Psoas muscle (tissue), 8 donors: Measurements from ENCODE around the gene SCCPDH. TPM values are rescaled to one million over a fixed set of nuclear protein-coding genes. Genes with fewer than 3 reads are reported as not detected.

Experiments
- ATAC-seq, 4 donors: fragments of 200-7000 bp; cut with Tn5 transposase; one replicate each; pipeline ENCODE4 v1.9.1; 2020; ENCODE audit warnings: moderate library complexity in 3 of 4, mild to moderate bottlenecking in 2 of 4
- DNase-seq, 2 donors: peaks; one replicate each; pipeline ENCODE4 v3.0.0-alpha.2; 2020
- H3K27ac ChIP-seq: fragments of 200-600 bp; one replicate; pipeline ENCODE4 v1.8.0; 2022
- H3K27me3 ChIP-seq, 3 donors: fragments of 200-600 bp in 1 of 3; one replicate each; pipeline versions ENCODE4 v1.6.1 to v1.8.0; 2013 to 2022; ENCODE audit warnings: low read length in 2 of 3, mild to moderate bottlenecking in 2 of 3, moderate library complexity in 1 of 3; ENCODE audit not compliant: insufficient read depth in 3 of 3
- H3K36me3 ChIP-seq, 2 donors: fragments of 200-600 bp in 1 of 2; one replicate each; pipeline versions ENCODE4 v1.6.1 to v1.8.0; 2013 to 2022; ENCODE audit warnings: low read depth in 1 of 2, mild to moderate bottlenecking in 1 of 2, moderate library complexity in 1 of 2; ENCODE audit not compliant: insufficient read depth in 1 of 2
- H3K4me1 ChIP-seq: fragments of 200-600 bp; one replicate; pipeline ENCODE4 v1.8.0; 2022
- H3K4me3 ChIP-seq: fragments of 200-600 bp; one replicate; pipeline ENCODE4 v1.8.0; 2022; ENCODE audit warnings: mild to moderate bottlenecking
- H3K9me3 ChIP-seq: fragments of 200-600 bp; one replicate; pipeline ENCODE4 v1.8.0; 2022
- CTCF ChIP-seq: fragments of 200-600 bp; IDR thresholded peaks from one replicate; pipeline ENCODE4 v1.8.0; 2022; ENCODE audit warnings: antibody characterized with exemption
- WGBS, 3 donors: extraction: QIAGEN DNeasy Blood & Tissue Kit; methylation state at CpG; one replicate each; pipeline versions ENCODE4 v1.1.6 to v1.1.7; 2013; 5-methylcytosine and 5-hydroxymethylcytosine counted together
- intact Hi-C, 2 donors: fragments of 100-400 bp; cut with DNase I; formaldehyde crosslinking; loops; one replicate each; pipeline versions ENCODE4 v1.11.0 to v1.14.2; 2022
- long read RNA-seq, 2 donors: library from polyadenylated mRNA; unstranded; transcript quantifications; one replicate each; pipeline ENCODE4 v2.0.0, GENCODE V29; 2021
- polyA plus RNA-seq, 3 donors: library from polyadenylated mRNA; stranded (reverse); fragments of 200-250 nt; gene quantifications; one replicate each; pipeline ENCODE4 v1.2.3, GENCODE V29; 2013
- total RNA-seq, 4 donors: library from RNA; stranded (reverse); fragmentation: NEBNext Ultra II Directional in 2 of 4; extraction: Animal tissue kit (Norgen Biotek cat#: 25700) in 2 of 4; gene quantifications; one replicate each; pipeline versions ENCODE4 v1.2.1 to v1.2.4, GENCODE V29; 2021 to 2023
- donor health status: healthy with polysubstance abuse.
- donor health status: DM: no; HTN: no; CAD: no; lungs with moderate emphysema.
- donor health status: Bipolar disorder and iron deficiency.
- donor health status: healthy.
- donor health status: DM: yes; HTN: yes; CAD: no.
- donor health status: DM: no; HTN: no; CAD: no.
- donor health status: DM: no; HTN: no; CAD: no.
- donor health status: DM: yes; HTN: yes; CAD: no.

SCCPDH gene, protein sequence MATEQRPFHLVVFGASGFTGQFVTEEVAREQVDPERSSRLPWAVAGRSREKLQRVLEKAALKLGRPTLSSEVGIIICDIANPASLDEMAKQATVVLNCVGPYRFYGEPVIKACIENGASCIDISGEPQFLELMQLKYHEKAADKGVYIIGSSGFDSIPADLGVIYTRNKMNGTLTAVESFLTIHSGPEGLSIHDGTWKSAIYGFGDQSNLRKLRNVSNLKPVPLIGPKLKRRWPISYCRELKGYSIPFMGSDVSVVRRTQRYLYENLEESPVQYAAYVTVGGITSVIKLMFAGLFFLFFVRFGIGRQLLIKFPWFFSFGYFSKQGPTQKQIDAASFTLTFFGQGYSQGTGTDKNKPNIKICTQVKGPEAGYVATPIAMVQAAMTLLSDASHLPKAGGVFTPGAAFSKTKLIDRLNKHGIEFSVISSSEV
- 10 to 100 TPM; 22.6 to 41.8 (median 38.5) TPM for total RNA-seq
- 10 to 100 TPM; 28.3 to 50.8 (median 44.3) TPM for polyA plus RNA-seq
- long read RNA-seq, donor 1, transcript SCCPDH-201 (12 exons, 2,503 nt) = major isoform, 90 of 94 reads
- long read RNA-seq, donor 1, partial matches to known transcripts = 1 of 94 reads
- long read RNA-seq, donor 1, other reads (novel, unspliced or antisense) = 3 of 94 reads
- long read RNA-seq, donor 2, transcript SCCPDH-201 (12 exons, 2,503 nt) = major isoform, 136 of 144 reads
- long read RNA-seq, donor 2, partial matches to known transcripts = 1 of 144 reads
- long read RNA-seq, donor 2, other reads (novel, unspliced or antisense) = 7 of 144 reads

GRCh38 chr1:246724016-246724730, at the start of gene SCCPDH:
Gene SCCPDH, plus strand, starts transcription at chr1:246724409. Its CDS starts 14 bp downstream, at chr1:246724423.
- peak within 1 kb of the TSS; percentile 99 for H3K4me3 ChIP-seq
- peak; percentile 95 to 98 (median 97) for ATAC-seq
- H3K36me3 ChIP-seq = peaks cover 5 to 29% of the 10 kb centered on the region in 2 donors
- H3K9me3 ChIP-seq = no peaks in the 10 kb centered on the region
- no peak for TF ChIP-seq CTCF
- H3K27ac ChIP-seq = peak within 1 kb of the TSS; percentile 90
- H3K4me1 ChIP-seq = no peaks in the 10 kb centered on the region
- DNase-seq = peak; percentile 81 to 88
- no peaks in the 10 kb centered on the region for H3K27me3 ChIP-seq
- 0 to 1% (median 1%) methylated on average over 71 to 89 of the region's 89 CpGs for WGBS, 3 donors
- intact Hi-C loops = loop anchor here in 1 of 2 donors (10.0 kb wide), 1 partner anchor 169 kb away; no protein-coding TSS in a partner anchor

DNA sequence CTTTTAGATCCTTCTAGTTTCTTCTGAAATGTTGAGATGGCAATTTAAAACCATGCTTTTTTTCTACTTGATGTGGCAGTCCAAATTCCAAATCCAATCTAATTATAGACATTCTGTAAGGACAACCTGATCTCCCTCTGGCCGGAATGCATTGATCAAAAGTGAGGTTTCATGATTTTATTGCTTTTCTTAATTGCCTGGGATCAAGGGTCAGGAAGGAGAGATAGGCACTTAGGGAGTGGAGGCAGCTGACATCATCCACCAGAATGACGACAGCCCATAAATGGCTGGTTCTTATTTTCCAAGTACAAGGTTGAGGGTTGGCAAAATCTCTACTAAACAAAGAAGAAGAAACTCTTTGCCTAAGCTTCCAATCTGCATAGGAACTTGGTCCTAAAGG, 46.4 kb upstream of the SCCPDH start:
- Histone ChIP-seq H3K4me1 (peaks cover 17% of the 10 kb centered on the region), H3K27ac (no peak overlapping the region), H3K4me3 (no peak overlapping the region), H3K9me3 (no peaks in the 10 kb centered on the region), H3K27me3 (no peaks in the 10 kb centered on the region), H3K36me3 (no peaks in the 10 kb centered on the region)
- ATAC-seq (no peak), DNase-seq (no peak)
- intact Hi-C loops = no loop called here
- no peak for TF ChIP-seq CTCF
- 31 to 54% (median 32%) methylated on average over 2 of the region's 2 CpGs for WGBS, 3 donors

DNA sequence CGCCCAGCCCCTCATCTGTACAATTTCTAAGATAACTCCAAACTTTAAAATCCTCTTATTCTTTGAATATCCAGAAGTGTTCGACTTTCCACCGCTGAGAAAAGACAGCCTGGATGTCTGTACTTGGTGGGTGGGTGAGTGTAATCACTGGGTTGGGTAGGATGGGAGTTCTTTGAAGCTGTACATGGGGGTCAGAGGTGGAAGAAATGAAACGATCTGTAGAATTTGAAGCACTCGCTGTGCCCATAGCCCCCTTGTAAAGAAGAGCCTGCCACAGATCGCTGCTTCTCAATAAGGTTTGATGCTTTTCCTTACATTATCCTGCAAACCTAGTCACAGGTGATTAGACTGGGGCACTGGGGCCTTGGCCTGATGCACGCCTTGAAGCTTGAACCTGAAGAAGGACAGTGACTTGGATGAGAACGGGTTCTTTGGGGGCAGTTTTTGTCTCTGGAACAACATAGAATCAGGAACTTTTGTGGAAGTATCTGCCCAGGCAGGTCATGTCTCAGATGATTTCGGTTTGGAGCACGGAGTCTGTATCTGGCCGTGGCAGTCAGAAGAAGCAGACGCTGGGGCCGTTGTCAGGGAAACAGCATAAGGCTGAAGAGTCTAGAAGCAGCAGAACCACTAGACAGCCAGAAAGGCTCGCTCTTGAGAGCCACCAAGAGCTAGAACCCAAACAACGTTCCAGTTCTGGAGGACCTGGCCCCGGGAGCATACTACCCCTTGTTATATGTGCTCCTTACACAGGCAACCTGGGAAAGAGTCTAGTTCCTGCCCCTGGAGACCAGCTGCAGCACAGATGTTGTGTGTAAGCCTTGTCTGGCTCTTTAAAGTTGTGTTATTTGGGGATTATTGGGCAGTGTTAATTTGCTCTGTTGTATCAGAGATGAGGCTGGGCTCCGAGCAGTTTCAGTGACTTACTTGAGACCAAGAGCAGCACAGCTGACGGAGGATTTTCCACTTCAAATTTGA, 45.1 kb upstream of the SCCPDH start:
- no peak for ATAC-seq

More for the DNA sequence above, 45.1 kb upstream of the SCCPDH start:
- DNase-seq = peak in 1 of 2 donors; percentile 46
- Histone ChIP-seq H3K36me3 (no peaks in the 10 kb centered on the region), H3K27me3 (no peaks in the 10 kb centered on the region), H3K4me1 (peaks cover 17% of the 10 kb centered on the region), H3K27ac (no peak overlapping the region), H3K9me3 (no peaks in the 10 kb centered on the region), H3K4me3 (no peak overlapping the region)
- no peak for TF ChIP-seq CTCF
- WGBS, 3 donors = 62 to 76% (median 62%) methylated on average over 18 of the region's 18 CpGs
- intact Hi-C loops = no loop called here
